GM21423 (cell line): ENCODE results near the gene DOCK6.
A peak's percentile ranks its signal among the peaks of the same experiment; 100 is the strongest.
"Not testable (repeated sequence)": the region's sequence is repeated elsewhere in the genome, so short reads cannot be mapped to it uniquely, and the experiment has no call there.

Experiments
- ATAC-seq: cut with Tn5 transposase; IDR thresholded peaks from one replicate; pipeline ENCODE4 v1.9.1; 2021; ENCODE audit warnings: mild to moderate bottlenecking, moderate library complexity; ENCODE audit not compliant: unreplicated experiment

The DOCK6 gene

GRCh38 chr19:11198175-11198534, 64.2 kb downstream of the DOCK6 start:
- ATAC-seq, result no peak

- peak; percentile 67 for ATAC-seq
These were observed 64.8 kb downstream of the DOCK6 start, which contains the start of gene KANK2 for GRCh38 chr19:11197291-11198174. KANK2 (minus strand) TSS chr19:11197545; CDS start chr19:11194511, 3,034 bp downstream.

DNA sequence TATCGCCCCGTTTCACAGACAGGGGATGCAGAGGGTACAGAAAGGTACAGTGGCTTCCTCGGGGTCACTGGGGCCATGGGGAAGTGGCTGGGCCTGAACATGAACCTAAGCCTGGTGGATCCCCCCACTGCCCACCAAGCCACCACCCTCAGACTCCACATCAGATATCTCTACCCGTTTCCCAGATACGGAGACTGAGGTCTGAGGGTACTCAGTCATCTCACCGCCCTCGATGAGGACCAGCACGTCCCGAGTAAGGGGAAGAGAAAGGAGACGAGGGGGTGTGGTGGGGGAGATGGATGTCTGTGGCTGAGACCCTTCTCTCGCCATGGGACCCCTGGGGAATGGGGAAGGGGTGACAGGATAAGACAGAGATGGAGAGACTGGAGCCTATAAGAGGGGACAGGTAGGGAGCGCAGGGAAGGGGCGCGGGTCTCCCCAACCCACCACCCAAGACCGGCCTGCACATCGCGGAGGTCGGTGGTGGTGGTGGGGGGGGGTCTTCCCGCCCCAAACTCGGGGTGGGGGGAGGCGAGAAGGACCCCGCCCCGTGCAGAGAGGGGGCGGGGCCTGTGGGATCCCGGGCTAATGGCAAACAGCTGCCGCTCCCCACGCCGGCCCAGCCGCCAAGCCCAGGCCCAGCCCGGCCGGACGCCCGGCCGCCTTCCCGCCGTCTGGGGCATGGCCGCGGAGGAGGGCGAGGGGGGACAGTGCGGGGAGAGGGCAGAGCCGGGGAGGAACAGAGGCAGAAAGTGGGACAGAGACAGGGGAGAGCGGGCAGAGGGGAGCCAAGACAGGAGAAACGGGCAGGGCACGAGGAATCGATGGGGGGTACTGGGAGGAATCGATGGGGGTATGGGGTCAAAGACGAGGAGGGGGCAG, 65.7 kb downstream of the DOCK6 start:
- no peak for ATAC-seq

- ATAC-seq, result no peak
These were observed 66.6 kb downstream of the DOCK6 start for GRCh38 chr19:11195681-11196080.

GRCh38 chr19:11194656-11195558, 67.4 kb downstream of the DOCK6 start:
- ATAC-seq, result no peak

DNA sequence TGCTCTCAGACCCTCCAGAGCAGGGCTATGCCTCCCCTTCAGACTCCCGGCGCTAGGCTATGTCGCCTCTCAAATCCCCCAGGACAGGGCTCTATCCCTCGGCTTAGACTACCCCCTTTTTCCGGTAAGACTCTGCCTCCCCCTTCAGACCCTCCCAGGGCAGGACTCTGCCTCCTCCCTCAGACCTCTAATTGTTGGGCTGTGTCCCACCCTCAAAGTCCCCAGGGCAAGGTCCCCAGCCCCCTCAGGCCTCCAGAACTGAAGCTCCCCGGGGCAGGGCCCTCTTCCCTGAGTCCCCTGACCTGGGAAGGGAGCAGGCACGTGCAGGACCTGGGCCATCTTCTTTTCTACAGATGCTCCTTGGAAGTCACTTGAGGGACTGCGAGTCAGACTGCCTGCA, 68.2 kb downstream of the DOCK6 start:
- no peak for ATAC-seq

DNA sequence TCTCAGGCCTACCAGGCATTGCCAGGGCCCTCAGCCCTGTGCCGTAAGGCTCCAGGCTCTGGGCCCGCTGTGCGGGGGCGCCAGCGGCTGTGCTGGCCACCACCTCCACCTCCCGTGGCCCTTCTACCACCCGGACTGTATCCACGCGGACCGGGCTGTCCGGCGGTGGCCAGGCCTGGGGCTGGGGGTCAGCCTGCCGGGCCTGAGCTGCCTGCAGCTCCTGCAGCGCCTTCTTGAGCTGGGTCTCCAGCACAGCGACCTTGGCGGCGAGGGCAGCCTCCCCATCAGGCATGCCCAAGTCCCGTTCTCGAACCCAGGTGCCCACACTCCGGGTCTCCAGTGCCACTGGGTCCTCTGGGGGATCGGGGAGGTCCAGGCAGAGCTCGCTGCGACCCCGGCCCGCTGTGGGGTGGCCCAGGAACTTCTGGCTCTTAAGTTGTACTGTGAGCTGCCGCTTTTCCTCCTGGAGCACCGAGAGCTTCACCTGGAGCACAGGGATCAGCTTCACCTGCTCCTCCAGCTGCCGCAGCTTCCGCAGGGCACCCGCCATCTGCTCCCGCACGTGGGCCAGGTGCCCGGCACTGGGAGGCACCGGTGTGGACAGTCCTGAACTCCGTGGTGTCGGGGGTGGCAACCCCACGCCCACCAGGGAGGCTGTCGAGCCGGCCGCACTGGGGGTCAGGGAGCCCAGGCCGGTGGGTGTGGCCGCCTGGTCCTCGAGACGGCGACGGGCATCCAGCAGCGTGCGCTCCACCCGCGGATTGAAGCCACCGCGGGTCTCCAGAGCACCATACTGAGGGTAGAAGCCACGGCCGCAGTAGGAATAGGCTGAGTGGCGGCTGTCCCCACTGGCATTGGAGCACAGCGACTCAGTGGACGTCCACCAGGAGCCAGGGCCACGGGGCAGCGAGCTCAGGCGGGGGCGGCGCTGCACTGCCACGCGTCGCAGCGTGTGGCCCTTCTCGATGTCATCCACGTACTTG, 69.1 kb downstream of the DOCK6 start:
- ATAC-seq, result no peak

GRCh38 chr19:11191934-11192333, 70.4 kb downstream of the DOCK6 start:
- ATAC-seq, result no peak

GRCh38 chr19:11191273-11191755, 71.0 kb downstream of the DOCK6 start:
- no peak for ATAC-seq

- ATAC-seq, result no peak
These were observed 71.8 kb downstream of the DOCK6 start for GRCh38 chr19:11190501-11190900.

GRCh38 chr19:11187441-11187840, 74.9 kb downstream of the DOCK6 start:
- no peak for ATAC-seq

GRCh38 chr19:11182994-11183393, 79.3 kb downstream of the DOCK6 start:
- ATAC-seq, result no peak

DNA sequence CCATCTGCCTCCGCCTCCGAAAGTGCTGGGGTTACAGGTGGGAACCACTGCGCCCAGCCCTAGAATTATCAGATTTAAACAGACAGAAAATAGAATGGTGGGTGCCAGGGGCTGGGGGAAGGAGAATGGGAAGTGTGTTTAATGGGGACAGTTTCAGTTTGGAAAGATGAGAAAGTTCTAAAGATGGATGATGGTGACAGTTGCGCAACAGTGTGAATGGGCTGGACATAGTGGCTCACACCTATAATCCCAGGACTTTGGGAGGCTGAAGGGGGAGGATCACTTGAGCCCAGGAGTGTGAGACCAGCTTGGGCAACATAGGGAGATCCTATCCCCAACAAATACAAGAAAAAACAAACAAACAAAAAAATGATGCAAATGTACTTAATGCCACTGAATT, 80.8 kb downstream of the DOCK6 start:
- no peak for ATAC-seq

DNA sequence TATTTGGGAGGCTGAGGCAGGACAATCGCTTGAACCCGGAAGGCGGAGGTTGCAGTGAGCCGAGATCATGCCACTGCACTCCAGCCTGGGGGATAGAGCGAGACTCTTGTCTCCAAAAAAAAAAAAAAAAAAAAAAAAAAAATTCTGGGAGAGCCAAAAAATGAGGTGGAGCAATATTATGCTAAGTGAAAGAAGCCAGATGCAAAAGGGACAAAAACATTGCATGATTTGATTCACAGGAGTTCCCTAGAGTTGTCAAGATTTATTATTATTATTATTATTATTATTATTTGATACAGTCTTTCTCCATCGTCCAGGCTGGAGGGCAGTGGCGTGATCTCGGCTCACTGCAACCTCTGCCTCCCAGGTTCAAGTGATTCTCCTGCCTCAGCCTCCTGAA, 81.3 kb downstream of the DOCK6 start:
- not testable (repeated sequence) for ATAC-seq

DNA sequence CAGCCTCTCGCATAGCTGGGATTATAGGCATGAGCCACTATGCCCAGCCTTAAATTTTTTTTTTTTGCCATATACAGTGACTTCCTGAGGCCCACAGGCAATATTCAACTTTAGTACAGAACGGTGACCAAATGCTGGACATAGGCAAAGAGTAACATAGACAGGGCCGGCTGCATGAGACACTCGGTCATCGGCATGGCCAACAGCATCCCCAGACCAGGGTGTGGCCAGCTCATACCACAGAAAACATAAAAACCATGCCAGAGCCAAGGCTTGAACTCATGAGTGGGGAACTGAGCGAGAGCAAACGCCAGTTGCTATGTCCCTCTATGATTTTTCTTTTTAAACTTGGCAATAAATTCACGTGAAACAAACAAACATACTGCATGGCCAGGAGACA, 82.0 kb downstream of the DOCK6 start:
- no peak for ATAC-seq

DNA sequence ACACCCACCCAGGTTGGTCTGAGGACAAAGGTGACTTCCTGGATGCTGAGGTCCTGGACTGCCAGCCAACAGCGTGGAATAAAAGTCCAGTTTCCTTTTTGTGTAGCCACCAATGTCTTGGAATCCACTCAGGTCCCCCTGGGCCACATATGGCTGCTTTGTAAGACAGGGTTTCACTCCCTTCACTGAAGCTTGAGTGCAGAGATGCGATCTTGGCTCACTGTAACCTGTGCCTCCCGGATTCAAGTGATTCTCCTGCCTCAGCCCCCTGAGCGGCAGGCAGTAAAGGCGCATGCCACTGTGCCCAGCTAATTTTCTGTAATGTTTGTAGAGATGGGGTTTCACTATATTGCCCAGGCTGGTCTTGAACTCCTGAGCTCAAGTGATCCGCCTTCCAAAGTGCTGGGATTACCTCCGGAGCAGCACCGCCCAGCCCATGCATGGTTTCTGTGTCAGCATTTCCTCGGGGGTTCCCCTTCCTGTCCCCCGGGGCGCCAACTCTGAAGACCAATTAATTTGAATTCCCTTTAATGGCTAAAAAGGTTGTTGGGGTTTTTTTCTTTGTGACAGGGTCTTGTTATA, 82.5 kb downstream of the DOCK6 start:
- ATAC-seq, result no peak

GRCh38 chr19:11179145-11179465, 83.2 kb downstream of the DOCK6 start:
- ATAC-seq, result not testable (repeated sequence)

DNA sequence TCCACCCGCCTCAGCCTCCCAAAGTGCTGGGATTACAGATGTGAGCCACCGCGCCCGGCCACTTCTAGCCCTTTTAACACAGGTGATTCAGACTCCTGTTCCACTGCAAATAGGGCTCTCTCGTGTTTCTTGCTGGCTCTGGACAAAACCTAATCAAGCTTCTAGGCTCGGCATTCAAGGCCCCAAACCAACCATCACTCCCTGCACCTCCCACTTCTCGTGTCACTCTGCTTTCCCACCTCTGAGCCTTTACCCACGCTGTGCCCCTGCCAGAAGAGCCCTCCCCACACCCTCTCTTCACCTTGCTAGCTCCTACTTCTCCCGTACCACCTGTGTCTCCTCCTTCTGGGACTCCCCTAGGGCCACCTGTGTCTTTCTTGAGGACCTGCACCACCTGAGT, 84.7 kb downstream of the DOCK6 start:
- ATAC-seq, result no peak

- ATAC-seq, result no peak
These were observed 85.7 kb downstream of the DOCK6 start for GRCh38 chr19:11176466-11177193.
